ENCODE results near the gene SCARB1. TPM values are rescaled to one million over a fixed set of nuclear protein-coding genes. Genes with fewer than 3 reads are reported as not detected.

The SCARB1 gene
- total RNA-seq, 1 donor: 11.3 TPM

- DNase-seq (ENCODE audit: low read depth): no peak
- H3K4me3 ChIP-seq (ENCODE audit: low read depth, low read length): no peak overlapping the region
- TF ChIP-seq, protein P1, sequence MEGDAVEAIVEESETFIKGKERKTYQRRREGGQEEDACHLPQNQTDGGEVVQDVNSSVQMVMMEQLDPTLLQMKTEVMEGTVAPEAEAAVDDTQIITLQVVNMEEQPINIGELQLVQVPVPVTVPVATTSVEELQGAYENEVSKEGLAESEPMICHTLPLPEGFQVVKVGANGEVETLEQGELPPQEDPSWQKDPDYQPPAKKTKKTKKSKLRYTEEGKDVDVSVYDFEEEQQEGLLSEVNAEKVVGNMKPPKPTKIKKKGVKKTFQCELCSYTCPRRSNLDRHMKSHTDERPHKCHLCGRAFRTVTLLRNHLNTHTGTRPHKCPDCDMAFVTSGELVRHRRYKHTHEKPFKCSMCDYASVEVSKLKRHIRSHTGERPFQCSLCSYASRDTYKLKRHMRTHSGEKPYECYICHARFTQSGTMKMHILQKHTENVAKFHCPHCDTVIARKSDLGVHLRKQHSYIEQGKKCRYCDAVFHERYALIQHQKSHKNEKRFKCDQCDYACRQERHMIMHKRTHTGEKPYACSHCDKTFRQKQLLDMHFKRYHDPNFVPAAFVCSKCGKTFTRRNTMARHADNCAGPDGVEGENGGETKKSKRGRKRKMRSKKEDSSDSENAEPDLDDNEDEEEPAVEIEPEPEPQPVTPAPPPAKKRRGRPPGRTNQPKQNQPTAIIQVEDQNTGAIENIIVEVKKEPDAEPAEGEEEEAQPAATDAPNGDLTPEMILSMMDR (IDR thresholded peaks at IDR 0.05; ENCODE audit: insufficient read depth, low read length): no peak
These were observed 118.8 kb downstream of the SCARB1 start for GRCh38 chr12:124744659-124745464.

- no peak for DNase-seq (ENCODE audit: low read depth)
- TF ChIP-seq, protein P1 (IDR thresholded peaks at IDR 0.05; ENCODE audit: insufficient read depth, low read length): no peak
- no peak overlapping the region for H3K4me3 ChIP-seq (ENCODE audit: low read depth, low read length)
These were observed 119.4 kb downstream of the SCARB1 start for GRCh38 chr12:124744273-124744640.

- DNase-seq (ENCODE audit: low read depth): no peak
These were observed 120.0 kb downstream of the SCARB1 start for GRCh38 chr12:124743479-124744272.

DNA sequence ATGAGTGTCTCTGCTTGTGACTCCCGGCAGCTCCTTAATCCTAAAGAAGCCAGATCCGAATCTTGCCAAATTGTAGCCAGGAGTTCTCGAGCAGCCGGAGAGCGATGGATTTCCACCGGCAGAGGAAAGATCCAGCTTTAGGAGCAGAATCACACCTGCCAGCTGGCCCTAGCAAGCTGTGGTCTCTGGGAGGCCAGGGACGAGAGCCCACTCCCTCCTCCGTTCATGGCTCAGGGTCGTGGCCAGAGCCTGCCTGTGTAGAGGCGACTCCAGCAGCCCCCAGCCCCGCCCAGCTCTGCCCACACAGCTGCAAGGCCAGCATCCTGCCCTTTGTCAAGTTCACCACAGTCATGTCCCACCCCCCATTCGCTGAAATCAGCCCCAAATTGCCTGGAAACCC is 121.0 kb downstream of the SCARB1 start:
- H3K4me3 ChIP-seq (ENCODE audit: low read depth, low read length): no peak overlapping the region
- DNase-seq (ENCODE audit: low read depth): no peak
- TF ChIP-seq, protein P1 (IDR thresholded peaks at IDR 0.05; ENCODE audit: insufficient read depth, low read length): no peak

More at GRCh38 chr12:124743479-124744272, 120.0 kb downstream of the SCARB1 start:
- TF ChIP-seq, protein P1 (IDR thresholded peaks at IDR 0.05; ENCODE audit: insufficient read depth, low read length): no peak
- H3K4me3 ChIP-seq (ENCODE audit: low read depth, low read length): no peak overlapping the region

DNA sequence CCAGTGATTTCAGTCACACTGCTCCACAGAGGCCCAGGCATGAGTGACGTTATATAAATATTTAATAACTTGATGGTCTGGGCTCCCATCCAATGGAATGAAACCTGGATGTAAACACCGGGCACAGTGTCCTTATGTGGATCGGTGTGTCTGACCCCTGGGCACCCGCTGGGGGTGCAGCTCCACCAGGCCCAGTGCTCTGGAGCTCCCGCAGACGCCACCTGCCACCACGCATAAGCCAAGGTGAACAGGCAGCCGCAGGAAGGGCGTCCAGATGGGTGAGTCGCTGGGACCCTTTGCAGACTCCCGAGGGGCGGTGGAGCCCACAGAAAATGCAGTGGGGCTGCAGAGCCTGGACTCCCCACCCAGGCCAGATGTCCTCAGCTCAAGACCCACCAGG is 121.6 kb downstream of the SCARB1 start:
- no peak for DNase-seq (ENCODE audit: low read depth)
- H3K4me3 ChIP-seq (ENCODE audit: low read depth, low read length): no peak overlapping the region
- TF ChIP-seq, protein P1 (IDR thresholded peaks at IDR 0.05; ENCODE audit: insufficient read depth, low read length): no peak

- DNase-seq (ENCODE audit: low read depth): no peak
- TF ChIP-seq, protein P1 (IDR thresholded peaks at IDR 0.05; ENCODE audit: insufficient read depth, low read length): no peak
- no peak overlapping the region for H3K4me3 ChIP-seq (ENCODE audit: low read depth, low read length)
These were observed 122.5 kb downstream of the SCARB1 start for GRCh38 chr12:124741211-124741610.
